HCT116 (cell line): ENCODE results near the gene RLF. TPM values are rescaled to one million over a fixed set of nuclear protein-coding genes. Genes with fewer than 3 reads are reported as not detected.

Experiments
- ATAC-seq: fragments of 200-7000 bp; cut with Tn5 transposase; 2 replicates; pipeline ENCODE4 v1.9.1; 2020; ENCODE audit warnings: mild to moderate bottlenecking, moderate library complexity
- BruUV-seq: library from RNA; stranded (reverse); fragments of 400-500 nt; replicated peaks from 2 replicates; lab custom pipeline; 2021; lab: Mats Ljungman, UMichigan
- CTCF ChIA-PET: fragments of 300-600 bp; sonication (Branson Sonifier 250); formaldehyde crosslinking; loops from one replicate; lab custom pipeline; 2021; ENCODE audit warnings: antibody characterized with exemption; lab: Charles Lee
- POLR2A ChIA-PET: fragments of 300-600, 350-600 bp; sonication (Branson Sonifier 250); formaldehyde crosslinking; loops from one replicate; lab custom pipeline; 2021; ENCODE audit warnings: antibody characterized with exemption; lab: Charles Lee
- RAD21 ChIA-PET, 2 experiments: fragments of 300-600 bp; sonication (Branson Sonifier 250); formaldehyde crosslinking; loops; one replicate each; lab custom pipeline; 2023; ENCODE audit warnings: low total read pairs in 2 of 2; ENCODE audit not compliant: uncharacterized antibody in 2 of 2, unreplicated experiment in 2 of 2, low non-redundant PET in 1 of 2; lab: Charles Lee
- DNase-seq: peaks from one replicate; pipeline ENCODE4 v3.0.0-alpha.2; 2010; ENCODE audit warnings: low read depth, low spot score
- H2AFZ ChIP-seq: fragments of 200-600 bp; shearing (Covaris generic), sonication (generic); 2 replicates; pipeline ENCODE4 v1.6.1; 2017; ENCODE audit warnings: low read depth, mixed run types, mixed read lengths, antibody characterized with exemption, low read length; ENCODE audit not compliant: poor library complexity, severe bottlenecking
- H3K27ac ChIP-seq: 2 replicates; pipeline ENCODE4 v1.5.1; 2012; ENCODE audit warnings: low read depth, low read length
- H3K27me3 ChIP-seq: fragments of 200-600 bp; sonication (generic); 2 replicates; pipeline ENCODE4 v1.6.1; 2016; ENCODE audit warnings: mixed run types, low read length, mixed read lengths; ENCODE audit not compliant: insufficient read depth
- H3K36me3 ChIP-seq, 2 experiments: fragments of 200-500 bp in 1 of 2; fragments of 200-600 bp in 1 of 2; sonication (Bioruptor generic) in 1 of 2; sonication (generic) in 1 of 2; 2 replicates each; pipeline versions ENCODE4 v1.5.1 to v1.6.1; 2014 to 2016; ENCODE audit warnings: low read length in 2 of 2, inconsistent platforms in 1 of 2, mixed read lengths in 1 of 2, mixed run types in 1 of 2; ENCODE audit not compliant: insufficient read depth in 2 of 2, control insufficient read depth in 1 of 2
- H3K4me1 ChIP-seq, 2 experiments: fragments of 200-600 bp in 1 of 2; sonication (generic) in 1 of 2; 2 replicates each; pipeline versions ENCODE4 v1.5.1 to v1.6.1; 2012 to 2017; ENCODE audit warnings: low read length in 2 of 2, inconsistent platforms in 1 of 2, mild to moderate bottlenecking in 1 of 2, mixed read lengths in 1 of 2, mixed run types in 1 of 2, moderate library complexity in 1 of 2; ENCODE audit not compliant: insufficient read depth in 2 of 2, control insufficient read depth in 1 of 2
- H3K4me2 ChIP-seq: fragments of 200-600 bp; sonication (generic); 2 replicates; pipeline ENCODE4 v1.6.1; 2017; ENCODE audit warnings: mixed run types, low read length, mixed read lengths
- H3K4me3 ChIP-seq, 2 experiments: fragments of 200-600 bp in 1 of 2; sonication (generic) in 1 of 2; replicated peaks in 1 of 2; 2 replicates each; pipeline ENCODE4 v1.5.1; 2011 to 2016; ENCODE audit warnings: low read length in 2 of 2, control low read depth in 1 of 2, low read depth in 1 of 2, mild to moderate bottlenecking in 1 of 2, mixed read lengths in 1 of 2, mixed run types in 1 of 2
- H3K79me2 ChIP-seq: fragments of 200-600 bp; sonication (generic); 2 replicates; pipeline ENCODE4 v1.6.1; 2017; ENCODE audit warnings: mild to moderate bottlenecking, mixed run types, low read length, moderate library complexity, mixed read lengths; ENCODE audit not compliant: insufficient read depth
- H3K9ac ChIP-seq: fragments of 200-600 bp; sonication (generic); 2 replicates; pipeline ENCODE4 v1.6.1; 2016; ENCODE audit warnings: low read length, mixed read lengths
- H3K9me2 ChIP-seq: fragments of 200-600 bp; sonication (generic), shearing (Covaris generic); 2 replicates; pipeline ENCODE4 v1.6.1; 2017; ENCODE audit warnings: mixed run types, mild to moderate bottlenecking, moderate library complexity; ENCODE audit not compliant: insufficient read depth
- H3K9me3 ChIP-seq, 2 experiments: fragments of 200-500 bp in 1 of 2; fragments of 200-600 bp in 1 of 2; sonication (Bioruptor generic) in 1 of 2; sonication (generic) in 1 of 2; 2 replicates each; pipeline ENCODE4 v1.6.1; 2014 to 2017; ENCODE audit warnings: low read length in 2 of 2, mixed read lengths in 2 of 2, inconsistent platforms in 1 of 2, low read depth in 1 of 2, mild to moderate bottlenecking in 1 of 2, mixed run types in 1 of 2, moderate library complexity in 1 of 2; ENCODE audit not compliant: control insufficient read depth in 1 of 2, insufficient read depth in 1 of 2
- H4K20me1 ChIP-seq: fragments of 200-600 bp; sonication (generic), shearing (Covaris generic); 2 replicates; pipeline ENCODE4 v1.6.1; 2017; ENCODE audit warnings: mixed run types, mild to moderate bottlenecking, moderate library complexity; ENCODE audit not compliant: insufficient read depth
- CBX3 ChIP-seq: IDR thresholded peaks from 2 replicates; pipeline ENCODE4 v1.6.1; 2012; ENCODE audit warnings: low read depth
- ELF1 ChIP-seq: IDR thresholded peaks from 2 replicates; pipeline ENCODE4 v1.6.1; 2012; ENCODE audit warnings: low read depth, borderline replicate concordance
- EZH2 ChIP-seq: fragments of 200-600 bp; sonication (generic); IDR thresholded peaks from 2 replicates; pipeline ENCODE4 v1.6.1; 2017; ENCODE audit warnings: antibody characterized with exemption, mixed run types
- EZH2phosphoT487 ChIP-seq: fragments of 200-600 bp; IDR thresholded peaks from 2 replicates; pipeline ENCODE4 v1.6.1; 2018; ENCODE audit warnings: antibody characterized with exemption, borderline replicate concordance
- FOSL1 ChIP-seq: IDR thresholded peaks from 2 replicates; pipeline ENCODE4 v1.6.1; 2012; ENCODE audit warnings: low read depth
- POLR2A ChIP-seq: IDR thresholded peaks from 2 replicates; pipeline ENCODE4 v1.7.0; 2011; ENCODE audit warnings: borderline replicate concordance; ENCODE audit not compliant: insufficient read depth, insufficient read length; ENCODE audit errors: extremely low read depth
- POLR2AphosphoS5 ChIP-seq: IDR thresholded peaks from 2 replicates; pipeline ENCODE4 v1.6.1; 2011; ENCODE audit warnings: mild to moderate bottlenecking, low read depth, low read length, moderate library complexity
- SP1 ChIP-seq: IDR thresholded peaks from 2 replicates; pipeline ENCODE4 v1.6.1; 2012; ENCODE audit warnings: low read depth
- SRF ChIP-seq: IDR thresholded peaks from 2 replicates; pipeline ENCODE4 v1.6.1; 2012; ENCODE audit warnings: low read depth
- TCF7L2 ChIP-seq: IDR thresholded peaks from 2 replicates; pipeline ENCODE4 v1.7.0; 2011; ENCODE audit warnings: borderline replicate concordance, inconsistent platforms; ENCODE audit not compliant: insufficient read depth, insufficient read length; ENCODE audit errors: extremely low read depth
- ZFX ChIP-seq: fragments of 450-650 bp; IDR thresholded peaks from 2 replicates; pipeline ENCODE4 v1.6.1; 2017
- ZNF274 ChIP-seq: fragments of 200-500 bp; sonication (Bioruptor generic); IDR thresholded peaks from 2 replicates; pipeline ENCODE4 v1.6.1; 2014; ENCODE audit warnings: mild to moderate bottlenecking, low read depth, low read length, inconsistent platforms
- intact Hi-C: fragments of 100-400 bp; cut with micrococcal nuclease; formaldehyde crosslinking; loops from 2 replicates; pipeline ENCODE4 v1.10.0; 2022
- total RNA-seq: library from RNA; stranded (reverse); gene quantifications from one replicate; pipeline ENCODE4 v1.2.1, GENCODE V29; 2021; ENCODE audit not compliant: unreplicated experiment
- TF ChIP-seq, protein P1 (sequence below): IDR thresholded peaks from 2 replicates; pipeline ENCODE4 v1.6.1; 2011; ENCODE audit warnings: mild to moderate bottlenecking, low read length, moderate library complexity; ENCODE audit not compliant: insufficient replicate concordance; ENCODE audit errors: extremely low read depth
- TF ChIP-seq, protein P2 (sequence below): IDR thresholded peaks from 2 replicates; pipeline ENCODE4 v1.6.1; 2012; ENCODE audit warnings: low read depth

Gene RLF
- total RNA-seq, 1 experiment from 2014 or later = 20.5 TPM

GRCh38 chr1:40267767-40268187 lies 106.6 kb downstream of the RLF start:
- H2AFZ ChIP-seq = no peak overlapping the region
- TF ChIP-seq SRF (no peak), ELF1 (no peak), POLR2AphosphoS5 (no peak), EZH2phosphoT487 (no peak), ZNF274 (no peak)
- H3K79me2 ChIP-seq = peaks cover 39% of the 10 kb centered on the region
- no peak for DNase-seq
- ATAC-seq = no peak
- H3K27ac ChIP-seq = no peak overlapping the region
- H3K4me1 ChIP-seq = no peaks in the 10 kb centered on the region
- RAD21 ChIA-PET = no interaction called here
- H3K9me2 ChIP-seq = no peaks in the 10 kb centered on the region
- no peak overlapping the region for H3K4me3 ChIP-seq
- intact Hi-C loops = no loop called here
- H4K20me1 ChIP-seq = no peaks in the 10 kb centered on the region
- H3K9ac ChIP-seq = no peak overlapping the region
- CTCF ChIA-PET = no interaction called here
- H3K4me2 ChIP-seq = no peak overlapping the region
- H3K36me3 ChIP-seq = peaks cover 35 to 38% of the 10 kb centered on the region in 2 experiments; a peak in 3 of 4 replicates
- H3K27me3 ChIP-seq = no peaks in the 10 kb centered on the region
- no TSS peak for BruUV-seq
- H3K9me3 ChIP-seq = no peaks in the 10 kb centered on the region
- POLR2A ChIA-PET = no interaction called here

DNA sequence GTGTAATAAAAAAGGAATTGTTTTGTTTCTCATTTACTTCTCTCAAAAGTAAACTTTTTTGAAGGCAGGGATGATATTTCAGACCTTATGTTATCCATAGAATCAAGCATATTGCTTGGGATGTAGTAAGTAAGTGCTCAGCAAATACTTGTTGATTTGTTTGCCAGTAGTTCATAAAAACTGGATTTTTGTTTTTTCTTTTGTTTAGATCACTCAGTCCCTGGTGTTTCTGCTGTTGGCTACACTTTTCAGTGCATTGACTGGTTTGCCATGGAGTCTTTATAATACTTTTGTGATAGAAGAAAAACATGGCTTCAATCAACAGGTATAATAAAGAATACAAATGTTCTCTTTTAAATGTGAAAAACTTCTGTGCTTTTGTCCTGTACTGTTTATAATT lies 107.0 kb downstream of the RLF start:
- Histone ChIP-seq H2AFZ (no peak overlapping the region), H3K4me1 (no peaks in the 10 kb centered on the region), H3K9ac (no peak overlapping the region), H4K20me1 (no peaks in the 10 kb centered on the region), H3K4me3 (no peak overlapping the region), H3K9me3 (no peaks in the 10 kb centered on the region), H3K27me3 (no peaks in the 10 kb centered on the region), H3K9me2 (no peaks in the 10 kb centered on the region), H3K4me2 (no peak overlapping the region), H3K79me2 (peaks cover 36% of the 10 kb centered on the region), H3K36me3 (peaks cover 36 to 37% of the 10 kb centered on the region in 2 experiments; a peak in 3 of 4 replicates), H3K27ac (no peak overlapping the region)
- intact Hi-C loops = no loop called here
- RAD21 ChIA-PET = no interaction called here
- BruUV-seq = no TSS peak
- ATAC-seq (no peak), DNase-seq (no peak)
- CTCF ChIA-PET = no interaction called here
- POLR2A ChIA-PET = no interaction called here
- TF ChIP-seq, protein P1, sequence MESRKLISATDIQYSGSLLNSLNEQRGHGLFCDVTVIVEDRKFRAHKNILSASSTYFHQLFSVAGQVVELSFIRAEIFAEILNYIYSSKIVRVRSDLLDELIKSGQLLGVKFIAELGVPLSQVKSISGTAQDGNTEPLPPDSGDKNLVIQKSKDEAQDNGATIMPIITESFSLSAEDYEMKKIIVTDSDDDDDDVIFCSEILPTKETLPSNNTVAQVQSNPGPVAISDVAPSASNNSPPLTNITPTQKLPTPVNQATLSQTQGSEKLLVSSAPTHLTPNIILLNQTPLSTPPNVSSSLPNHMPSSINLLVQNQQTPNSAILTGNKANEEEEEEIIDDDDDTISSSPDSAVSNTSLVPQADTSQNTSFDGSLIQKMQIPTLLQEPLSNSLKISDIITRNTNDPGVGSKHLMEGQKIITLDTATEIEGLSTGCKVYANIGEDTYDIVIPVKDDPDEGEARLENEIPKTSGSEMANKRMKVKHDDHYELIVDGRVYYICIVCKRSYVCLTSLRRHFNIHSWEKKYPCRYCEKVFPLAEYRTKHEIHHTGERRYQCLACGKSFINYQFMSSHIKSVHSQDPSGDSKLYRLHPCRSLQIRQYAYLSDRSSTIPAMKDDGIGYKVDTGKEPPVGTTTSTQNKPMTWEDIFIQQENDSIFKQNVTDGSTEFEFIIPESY = no peak
- TF ChIP-seq SP1 = no peak
- TF ChIP-seq FOSL1 = no peak
- TF ChIP-seq, protein P2, sequence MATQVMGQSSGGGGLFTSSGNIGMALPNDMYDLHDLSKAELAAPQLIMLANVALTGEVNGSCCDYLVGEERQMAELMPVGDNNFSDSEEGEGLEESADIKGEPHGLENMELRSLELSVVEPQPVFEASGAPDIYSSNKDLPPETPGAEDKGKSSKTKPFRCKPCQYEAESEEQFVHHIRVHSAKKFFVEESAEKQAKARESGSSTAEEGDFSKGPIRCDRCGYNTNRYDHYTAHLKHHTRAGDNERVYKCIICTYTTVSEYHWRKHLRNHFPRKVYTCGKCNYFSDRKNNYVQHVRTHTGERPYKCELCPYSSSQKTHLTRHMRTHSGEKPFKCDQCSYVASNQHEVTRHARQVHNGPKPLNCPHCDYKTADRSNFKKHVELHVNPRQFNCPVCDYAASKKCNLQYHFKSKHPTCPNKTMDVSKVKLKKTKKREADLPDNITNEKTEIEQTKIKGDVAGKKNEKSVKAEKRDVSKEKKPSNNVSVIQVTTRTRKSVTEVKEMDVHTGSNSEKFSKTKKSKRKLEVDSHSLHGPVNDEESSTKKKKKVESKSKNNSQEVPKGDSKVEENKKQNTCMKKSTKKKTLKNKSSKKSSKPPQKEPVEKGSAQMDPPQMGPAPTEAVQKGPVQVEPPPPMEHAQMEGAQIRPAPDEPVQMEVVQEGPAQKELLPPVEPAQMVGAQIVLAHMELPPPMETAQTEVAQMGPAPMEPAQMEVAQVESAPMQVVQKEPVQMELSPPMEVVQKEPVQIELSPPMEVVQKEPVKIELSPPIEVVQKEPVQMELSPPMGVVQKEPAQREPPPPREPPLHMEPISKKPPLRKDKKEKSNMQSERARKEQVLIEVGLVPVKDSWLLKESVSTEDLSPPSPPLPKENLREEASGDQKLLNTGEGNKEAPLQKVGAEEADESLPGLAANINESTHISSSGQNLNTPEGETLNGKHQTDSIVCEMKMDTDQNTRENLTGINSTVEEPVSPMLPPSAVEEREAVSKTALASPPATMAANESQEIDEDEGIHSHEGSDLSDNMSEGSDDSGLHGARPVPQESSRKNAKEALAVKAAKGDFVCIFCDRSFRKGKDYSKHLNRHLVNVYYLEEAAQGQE = no peak
- no peak for TF ChIP-seq ELF1
- TF ChIP-seq CBX3 = no peak
- no peak for TF ChIP-seq ZFX
- TF ChIP-seq POLR2A = no peak
- TF ChIP-seq EZH2 = no peak
- no peak for TF ChIP-seq EZH2phosphoT487
- TF ChIP-seq TCF7L2 = no peak
